IMR-90 (cell line): ENCODE measurements around the gene SLC2A10. TPM values are rescaled to one million over a fixed set of nuclear protein-coding genes. Genes with fewer than 3 reads are reported as not detected.

Experiments
- ATAC-seq: fragments of 200-7000 bp; cut with Tn5 transposase; 2 replicates; pipeline ENCODE4 v1.9.1; 2020; ENCODE audit warnings: low read depth, mild to moderate bottlenecking, moderate library complexity
- BruUV-seq: library from RNA; stranded (reverse); fragments of 400-500 nt; replicated peaks from 2 replicates; lab custom pipeline; 2021; lab: Mats Ljungman, UMichigan
- CTCF ChIA-PET: fragments of 300-600 bp; formaldehyde crosslinking; extraction: SDS; loops from one replicate; lab custom pipeline; 2021; ENCODE audit warnings: antibody characterized with exemption; lab: Yijun Ruan, JAX
- POLR2A ChIA-PET: fragments of 300-600 bp; sonication (Branson Sonifier 250); formaldehyde crosslinking; loops from one replicate; lab custom pipeline; 2022; ENCODE audit warnings: antibody characterized with exemption; ENCODE audit not compliant: unreplicated experiment; lab: Charles Lee
- DNase-seq: peaks from one replicate; pipeline ENCODE4 v3.0.0; 2013
- H2AFZ ChIP-seq: replicated peaks from 2 replicates; pipeline ENCODE3; 2013; ENCODE audit warnings: low read length, mild to moderate bottlenecking; ENCODE audit not compliant: poor library complexity
- H2AK5ac ChIP-seq: 2 replicates; pipeline ENCODE4 v1.6.1; 2013; ENCODE audit warnings: low read depth, low read length, inconsistent platforms
- H2AK9ac ChIP-seq: replicated peaks from 2 replicates; pipeline ENCODE3; 2013; ENCODE audit warnings: mild to moderate bottlenecking, low read depth, low read length, moderate library complexity; ENCODE audit not compliant: poor library complexity
- H2BK120ac ChIP-seq: 2 replicates; pipeline ENCODE4 v1.6.1; 2013; ENCODE audit warnings: low read depth, low read length, inconsistent platforms
- H2BK15ac ChIP-seq: 3 replicates; pipeline ENCODE4 v1.6.1; 2013; ENCODE audit warnings: low read depth, low read length, inconsistent platforms
- H2BK20ac ChIP-seq: 2 replicates; pipeline ENCODE4 v1.6.1; 2013; ENCODE audit warnings: low read depth, mild to moderate bottlenecking, inconsistent platforms, low read length, moderate library complexity
- H2BK5ac ChIP-seq: 2 replicates; pipeline ENCODE4 v1.6.1; 2013; ENCODE audit warnings: mild to moderate bottlenecking, low read depth, low read length, inconsistent platforms; ENCODE audit not compliant: poor library complexity, severe bottlenecking
- H3K14ac ChIP-seq: replicated peaks from 2 replicates; pipeline ENCODE4 v1.6.1; 2013; ENCODE audit warnings: low read depth, low read length, inconsistent platforms
- H3K18ac ChIP-seq: 2 replicates; pipeline ENCODE4 v1.6.1; 2013; ENCODE audit warnings: low read depth, low read length, control low read depth
- H3K23ac ChIP-seq: 2 replicates; pipeline ENCODE4 v1.6.1; 2013; ENCODE audit warnings: low read depth, low read length, inconsistent platforms
- H3K27ac ChIP-seq: 2 replicates; pipeline ENCODE4 v1.5.1; 2013; ENCODE audit warnings: mild to moderate bottlenecking, control low read depth, low read length; ENCODE audit not compliant: insufficient read depth
- H3K27me3 ChIP-seq: 2 replicates; pipeline ENCODE4 v1.6.1; 2013; ENCODE audit warnings: low read length; ENCODE audit not compliant: control insufficient read depth, insufficient read depth
- H3K36me3 ChIP-seq: 2 replicates; pipeline ENCODE4 v1.6.1; 2013; ENCODE audit warnings: low read length, mixed read lengths; ENCODE audit not compliant: control insufficient read depth, insufficient read depth
- H3K4ac ChIP-seq: 2 replicates; pipeline ENCODE4 v1.6.1; 2013; ENCODE audit warnings: low read depth, low read length, inconsistent platforms
- H3K4me1 ChIP-seq: 2 replicates; pipeline ENCODE4 v1.6.1; 2013; ENCODE audit warnings: low read length, mixed read lengths; ENCODE audit not compliant: control insufficient read depth, insufficient read depth
- H3K4me2 ChIP-seq: 2 replicates; pipeline ENCODE4 v1.6.1; 2013; ENCODE audit warnings: low read depth, mild to moderate bottlenecking, control low read depth, low read length, moderate library complexity
- H3K4me3 ChIP-seq: 2 replicates; pipeline ENCODE4 v1.5.1; 2013; ENCODE audit warnings: low read depth, mild to moderate bottlenecking, control low read depth, low read length, moderate library complexity; ENCODE audit not compliant: insufficient read depth
- H3K56ac ChIP-seq: 2 replicates; pipeline ENCODE4 v1.6.1; 2013; ENCODE audit warnings: low read length, inconsistent platforms; ENCODE audit not compliant: insufficient read depth; ENCODE audit errors: extremely low read depth
- H3K79me1 ChIP-seq, 2 experiments: 2 replicates each; pipeline ENCODE4 v1.6.1; 2013; ENCODE audit warnings: low read length in 2 of 2, inconsistent platforms in 1 of 2, low read depth in 1 of 2
- H3K9ac ChIP-seq: 2 replicates; pipeline ENCODE4 v1.6.1; 2013; ENCODE audit warnings: low read depth, low read length, control low read depth
- H3K9me1 ChIP-seq: 2 replicates; pipeline ENCODE4 v1.6.1; 2013; ENCODE audit warnings: low read length, inconsistent platforms; ENCODE audit not compliant: insufficient read depth
- H3K9me3 ChIP-seq: 2 replicates; pipeline ENCODE4 v1.6.1; 2013; ENCODE audit warnings: low read length; ENCODE audit not compliant: control insufficient read depth, insufficient read depth
- H4K20me1 ChIP-seq: 2 replicates; pipeline ENCODE4 v1.6.1; 2013; ENCODE audit warnings: low read length, inconsistent platforms; ENCODE audit not compliant: insufficient read depth
- H4K5ac ChIP-seq: 2 replicates; pipeline ENCODE4 v1.6.1; 2013; ENCODE audit warnings: mild to moderate bottlenecking, low read depth, low read length, control low read depth
- H4K8ac ChIP-seq, 2 experiments: 2 replicates each; pipeline ENCODE4 v1.6.1; 2013; ENCODE audit warnings: low read depth in 2 of 2, low read length in 2 of 2, control low read depth in 1 of 2, inconsistent platforms in 1 of 2
- H4K91ac ChIP-seq: 2 replicates; pipeline ENCODE4 v1.6.1; 2013; ENCODE audit warnings: low read depth, low read length, inconsistent platforms; ENCODE audit not compliant: insufficient read depth
- BHLHE40 ChIP-seq: fragments of 150-350 bp; IDR thresholded peaks from 2 replicates; pipeline ENCODE4 v1.6.1; 2016; ENCODE audit warnings: mild to moderate bottlenecking, low read depth, low read length
- CHD1 ChIP-seq: IDR thresholded peaks from 2 replicates; pipeline ENCODE4 v1.6.1; 2012; ENCODE audit warnings: low read depth, low read length, improper control_type of control experiment
- MAFK ChIP-seq: IDR thresholded peaks from 2 replicates; pipeline ENCODE4 v1.6.1; 2012; ENCODE audit warnings: low read depth, low read length, improper control_type of control experiment
- MAZ ChIP-seq: IDR thresholded peaks from 2 replicates; pipeline ENCODE4 v1.6.1; 2012; ENCODE audit warnings: low read depth, mild to moderate bottlenecking, low read length, improper control_type of control experiment, moderate library complexity, borderline replicate concordance
- MXI1 ChIP-seq: IDR thresholded peaks from 2 replicates; pipeline ENCODE4 v1.6.1; 2012; ENCODE audit warnings: low read depth, mild to moderate bottlenecking, low read length, moderate library complexity, borderline replicate concordance
- RFX5 ChIP-seq: IDR thresholded peaks from 2 replicates; pipeline ENCODE4 v1.8.0; 2012; ENCODE audit warnings: low read depth, mild to moderate bottlenecking, low read length, moderate library complexity
- SMC3 ChIP-seq: fragments of 150-350 bp; IDR thresholded peaks from 2 replicates; pipeline ENCODE4 v1.6.1; 2016; ENCODE audit warnings: low read depth, mild to moderate bottlenecking, antibody characterized with exemption, low read length, moderate library complexity
- WGBS, 2 experiments: methylation state at CpG; one replicate each; pipeline versions ENCODE4 v1.1.5 to v1.1.7; 2013; ENCODE audit warnings: missing lambda C conversion rate in 2 of 2; ENCODE audit not compliant: insufficient read length in 1 of 2; ENCODE audit errors: extremely low coverage in 2 of 2; 5-methylcytosine and 5-hydroxymethylcytosine counted together
- dilution Hi-C: fragments of 300-500 bp; cut with HindIII; formaldehyde crosslinking; loops from one replicate; pipeline ENCODE4 v1.14.3; 2018; ENCODE audit warnings: low sequenced_read_pairs; ENCODE audit not compliant: unreplicated experiment
- in situ Hi-C: fragments of 300-500 bp; cut with MboI; formaldehyde crosslinking; loops from 3 replicates; pipeline ENCODE4 v1.14.3; 2019; ENCODE audit warnings: low sequenced_read_pairs, inconsistent platforms, mixed read lengths
- intact Hi-C: fragments of 100-400 bp; cut with micrococcal nuclease; formaldehyde crosslinking; loops from 2 replicates; pipeline ENCODE4 v1.10.0; 2022
- polyA plus RNA-seq, 3 experiments: library from polyadenylated mRNA; depleted of rRNA; stranded (reverse); fragments of >200 nt; gene quantifications; 2 replicates each; pipeline ENCODE4 v1.2.3, GENCODE V29; 2012; ENCODE audit warnings: low replicate concordance in 1 of 3
- total RNA-seq: library from RNA; depleted of rRNA; stranded (reverse); fragments of >200 nt; gene quantifications from 2 replicates; pipeline ENCODE4 v1.2.3, GENCODE V29; 2012
- TF ChIP-seq, protein P1 (sequence below): conservative IDR thresholded peaks from 2 replicates; pipeline ENCODE4 v1.5.1; 2012; ENCODE audit warnings: mild to moderate bottlenecking, low read depth, low read length, improper control_type of control experiment
- TF ChIP-seq, protein P2 (sequence below): fragments of 150-350 bp; IDR thresholded peaks from 2 replicates; pipeline ENCODE4 v1.6.1; 2017; ENCODE audit warnings: mild to moderate bottlenecking, antibody characterized with exemption, low read length, low read depth

The SLC2A10 gene
- total and polyA plus RNA-seq, 2 of the 4 experiments (the other 2 are of a cell fraction), result 15.2 to 22.0 TPM

GRCh38 chr20:46772901-46773300 is 63.5 kb downstream of the SLC2A10 start:
- WGBS, 2 experiments, result no CpG with 5 or more reads among the region's 10 CpGs
- no peaks in the 10 kb centered on the region for H3K36me3 ChIP-seq
- H3K4me3 ChIP-seq, result no peak overlapping the region
- H3K9me1 ChIP-seq, result no peaks in the 10 kb centered on the region; the same call in 1 of the 2 replicates
- no peak overlapping the region for H4K5ac ChIP-seq
- intact Hi-C loops, result no loop called here
- H2BK20ac ChIP-seq, result no peak overlapping the region
- no peak for TF ChIP-seq MAFK
- no peak for TF ChIP-seq SMC3
- TF ChIP-seq MXI1, result no peak
- no peak for TF ChIP-seq RFX5
- TF ChIP-seq, protein P1, sequence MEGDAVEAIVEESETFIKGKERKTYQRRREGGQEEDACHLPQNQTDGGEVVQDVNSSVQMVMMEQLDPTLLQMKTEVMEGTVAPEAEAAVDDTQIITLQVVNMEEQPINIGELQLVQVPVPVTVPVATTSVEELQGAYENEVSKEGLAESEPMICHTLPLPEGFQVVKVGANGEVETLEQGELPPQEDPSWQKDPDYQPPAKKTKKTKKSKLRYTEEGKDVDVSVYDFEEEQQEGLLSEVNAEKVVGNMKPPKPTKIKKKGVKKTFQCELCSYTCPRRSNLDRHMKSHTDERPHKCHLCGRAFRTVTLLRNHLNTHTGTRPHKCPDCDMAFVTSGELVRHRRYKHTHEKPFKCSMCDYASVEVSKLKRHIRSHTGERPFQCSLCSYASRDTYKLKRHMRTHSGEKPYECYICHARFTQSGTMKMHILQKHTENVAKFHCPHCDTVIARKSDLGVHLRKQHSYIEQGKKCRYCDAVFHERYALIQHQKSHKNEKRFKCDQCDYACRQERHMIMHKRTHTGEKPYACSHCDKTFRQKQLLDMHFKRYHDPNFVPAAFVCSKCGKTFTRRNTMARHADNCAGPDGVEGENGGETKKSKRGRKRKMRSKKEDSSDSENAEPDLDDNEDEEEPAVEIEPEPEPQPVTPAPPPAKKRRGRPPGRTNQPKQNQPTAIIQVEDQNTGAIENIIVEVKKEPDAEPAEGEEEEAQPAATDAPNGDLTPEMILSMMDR, result no peak
- TF ChIP-seq BHLHE40, result no peak
- TF ChIP-seq CHD1, result no peak
- TF ChIP-seq, protein P2, sequence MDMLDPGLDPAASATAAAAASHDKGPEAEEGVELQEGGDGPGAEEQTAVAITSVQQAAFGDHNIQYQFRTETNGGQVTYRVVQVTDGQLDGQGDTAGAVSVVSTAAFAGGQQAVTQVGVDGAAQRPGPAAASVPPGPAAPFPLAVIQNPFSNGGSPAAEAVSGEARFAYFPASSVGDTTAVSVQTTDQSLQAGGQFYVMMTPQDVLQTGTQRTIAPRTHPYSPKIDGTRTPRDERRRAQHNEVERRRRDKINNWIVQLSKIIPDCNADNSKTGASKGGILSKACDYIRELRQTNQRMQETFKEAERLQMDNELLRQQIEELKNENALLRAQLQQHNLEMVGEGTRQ, result no peak
- TF ChIP-seq MAZ, result no peak
- H3K14ac ChIP-seq, result no peak overlapping the region
- no peak overlapping the region for H3K9ac ChIP-seq
- H2BK15ac ChIP-seq, result no peak overlapping the region
- in situ Hi-C loops, result loop anchor here (25.0 kb wide), 1 partner anchor 239 kb away; no protein-coding TSS in a partner anchor
- H3K27ac ChIP-seq, result no peak overlapping the region
- POLR2A ChIA-PET, result no interaction called here
- BruUV-seq, result no TSS peak
- H3K18ac ChIP-seq, result no peak overlapping the region
- peaks cover 6% of the 10 kb centered on the region for H3K27me3 ChIP-seq
- H2BK5ac ChIP-seq, result no peak overlapping the region
- no peak overlapping the region for H4K91ac ChIP-seq
- DNase-seq (no peak), ATAC-seq (no peak)
- no peak overlapping the region for H4K8ac ChIP-seq
- H2AK9ac ChIP-seq, result no peak overlapping the region
- H2AK5ac ChIP-seq, result no peak overlapping the region
- H2BK120ac ChIP-seq, result no peak overlapping the region
- H3K56ac ChIP-seq, result no peak overlapping the region
- no peak overlapping the region for H3K4ac ChIP-seq
- no peaks in the 10 kb centered on the region for H3K9me3 ChIP-seq
- H3K79me1 ChIP-seq, result no peaks in the 10 kb centered on the region
- no peak overlapping the region for H3K23ac ChIP-seq
- H3K4me2 ChIP-seq, result no peak overlapping the region
- no peaks in the 10 kb centered on the region for H4K20me1 ChIP-seq
- dilution Hi-C loops, result no loop called here
- H3K4me1 ChIP-seq, result no peaks in the 10 kb centered on the region
- CTCF ChIA-PET, result no interaction called here
- no peak overlapping the region for H2AFZ ChIP-seq
